Spleen (tissue), 7 donors: Measurements from ENCODE around the gene AOC2.

Experiments used
- CTCF ChIP-seq, 11 experiments: fragments of 200-600 bp in 7 of 11; fragments of 450-650 bp in 4 of 11; sonication (generic) in 4 of 11; IDR thresholded peaks in 8 of 11; conservative IDR thresholded peaks in 3 of 11; 1 replicate in 7 of 11; 2 replicates in 4 of 11; pipeline versions ENCODE4 v1.4.0 to v1.8.0; 2016 to 2021; ENCODE audit warnings: antibody characterized with exemption in 11 of 11, inconsistent platforms in 4 of 11, mild to moderate bottlenecking in 1 of 11
- POLR2A ChIP-seq, 3 donors: fragments of 450-650 bp; IDR thresholded peaks; one replicate each; pipeline ENCODE4 v1.5.1; 2017; ENCODE audit warnings: antibody characterized with exemption in 3 of 3, mild to moderate bottlenecking in 1 of 3
- POLR2AphosphoS5 ChIP-seq, 3 donors: sonication (generic); formaldehyde crosslinking; IDR thresholded peaks; one replicate each; pipeline ENCODE4 v1.5.1; 2017; ENCODE audit warnings: antibody characterized with exemption in 3 of 3
- donor health status: DM: no; HTN: no; CAD: no; lungs with moderate emphysema.
- donor health status: DM: no; HTN: no; CAD: no.
- donor health status: DM: no; HTN: no; CAD: no.

GRCh38 chr17:42849451-42850181 is 5.2 kb downstream of the AOC2 start:
- TF ChIP-seq CTCF (IDR thresholded peaks at IDR 0.05 in 8 of 11, conservative IDR thresholded peaks at IDR 0.05 in 3 of 11) (no peak), POLR2A (IDR thresholded peaks at IDR 0.05) (no peak), POLR2AphosphoS5 (IDR thresholded peaks at IDR 0.05) (no peak)
